Erythroblast (primary cell): Measurements from ENCODE around the gene MTM1.

Experiments
- GATA1 ChIP-seq: IDR thresholded peaks from 2 replicates; pipeline ENCODE4 v1.6.1; 2011; ENCODE audit warnings: low read depth, mild to moderate bottlenecking, control low read depth, low read length, moderate library complexity
- POLR2A ChIP-seq: IDR thresholded peaks from 2 replicates; pipeline ENCODE4 v1.6.1; 2011; ENCODE audit warnings: mild to moderate bottlenecking, low read length

DNA sequence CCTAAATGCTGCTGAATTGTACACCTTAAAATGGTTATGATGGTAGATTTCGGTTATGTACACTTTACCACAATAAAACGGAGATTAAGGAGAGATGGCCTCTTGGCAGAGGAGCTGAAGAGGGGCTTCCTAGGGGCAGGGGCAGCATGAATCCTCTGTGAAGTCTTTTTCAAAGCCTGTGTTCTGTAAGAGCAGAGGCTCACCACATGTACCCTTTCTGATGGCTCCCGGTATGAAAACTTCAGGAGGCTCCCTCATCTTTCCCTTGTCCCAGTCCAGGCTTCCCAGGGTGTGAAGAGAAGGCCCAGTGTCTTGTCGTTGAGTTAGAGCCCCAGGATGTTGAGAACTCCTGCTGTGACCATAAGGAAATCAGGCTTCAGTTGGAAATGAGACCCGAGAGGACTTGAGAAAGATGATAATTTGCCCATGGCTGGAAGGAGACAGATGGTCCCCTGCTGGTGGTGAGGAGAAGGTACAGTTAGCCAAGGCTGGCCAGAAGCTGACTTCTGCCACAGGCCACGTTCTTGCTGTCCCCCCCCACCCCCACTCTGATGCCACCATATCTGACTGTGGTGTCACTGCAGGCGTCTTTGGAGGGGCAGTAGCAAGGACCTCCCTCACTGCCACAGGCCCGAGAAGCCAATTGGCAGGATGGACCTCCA, 31.8 kb upstream of the MTM1 start:
- TF ChIP-seq POLR2A: no peak
- no peak for TF ChIP-seq GATA1
